ENCODE measurements around the gene GARIN1A. TPM values are rescaled to one million over a fixed set of nuclear protein-coding genes. Genes with fewer than 3 reads are reported as not detected.
A peak's percentile ranks its signal among the peaks of the same experiment; 100 is the strongest.

GARIN1A gene
- total RNA-seq, 1 donor from 2014 or later = 5.9 TPM

GRCh38 chr7:128666200-128666599 is 5.9 kb upstream of the GARIN1A start:
- Histone ChIP-seq H3K4me1 (ENCODE audit: insufficient read depth, low read length) (no peaks in the 10 kb centered on the region), H3K9me3 (ENCODE audit: insufficient read depth, low read depth, low read length) (peaks cover 5% of the 10 kb centered on the region), H3K79me2 (ENCODE audit: insufficient read depth, low read length) (no peaks in the 10 kb centered on the region), H3K4me2 (ENCODE audit: low read length) (no peak overlapping the region), H3K27me3 (ENCODE audit: insufficient read depth, low read length) (no peaks in the 10 kb centered on the region), H3K36me3 (ENCODE audit: insufficient read depth, low read length) (no peaks in the 10 kb centered on the region), H2AFZ (ENCODE audit: low read depth, low read length) (no peak overlapping the region), H3K4me3 (ENCODE audit: insufficient read depth, low read depth, low read length) (no peak overlapping the region), H3K9ac (ENCODE audit: low read length) (no peak overlapping the region), H4K20me1 (ENCODE audit: insufficient read depth, low read length) (no peaks in the 10 kb centered on the region), H3K27ac (ENCODE audit: low read depth, low read length) (no peak overlapping the region)
- FAIRE-seq = no peak
- no peak for DNase-seq (ENCODE audit: low read depth)
- no peaks in the 10 kb centered on the region for H3K27me3 Mint-ChIP-seq (ENCODE audit: low read depth, unreplicated experiment)
- peaks cover 12% of the 10 kb centered on the region for H3K9me3 Mint-ChIP-seq (ENCODE audit: unreplicated experiment)
- peak; percentile 24 for TF ChIP-seq CTCF (IDR thresholded peaks at IDR 0.05; ENCODE audit: insufficient read depth, low read depth, low read length)
- TF ChIP-seq EZH2 (IDR thresholded peaks at IDR 0.05; ENCODE audit: insufficient read depth, low read length) = no peak
- peaks cover 23% of the 10 kb centered on the region for H3K36me3 Mint-ChIP-seq (ENCODE audit: low read depth, unreplicated experiment)
- H3K4me1 Mint-ChIP-seq (ENCODE audit: low read depth, unreplicated experiment) = no peaks in the 10 kb centered on the region
- no peak overlapping the region for H3K27ac Mint-ChIP-seq (ENCODE audit: unreplicated experiment)
- H3K4me3 Mint-ChIP-seq (ENCODE audit: unreplicated experiment) = no peak overlapping the region

- H2AFZ ChIP-seq (ENCODE audit: low read depth, low read length) = no peak overlapping the region
- TF ChIP-seq CTCF (IDR thresholded peaks at IDR 0.05; ENCODE audit: insufficient read depth, low read depth, low read length) (peak; percentile 28), EZH2 (IDR thresholded peaks at IDR 0.05; ENCODE audit: insufficient read depth, low read length) (no peak)
- peaks cover 7% of the 10 kb centered on the region for H4K20me1 ChIP-seq (ENCODE audit: insufficient read depth, low read length)
- H3K79me2 ChIP-seq (ENCODE audit: insufficient read depth, low read length) = no peaks in the 10 kb centered on the region
- no peak overlapping the region for H3K4me3 ChIP-seq (ENCODE audit: insufficient read depth, low read depth, low read length)
- FAIRE-seq (no peak), DNase-seq (ENCODE audit: low read depth) (peak; percentile 12)
- H3K4me1 Mint-ChIP-seq (ENCODE audit: low read depth, unreplicated experiment) = no peaks in the 10 kb centered on the region
- H3K9ac ChIP-seq (ENCODE audit: low read length) = no peak overlapping the region
- H3K27ac Mint-ChIP-seq (ENCODE audit: unreplicated experiment) = peak overlapping the region; percentile 63
- H3K4me1 ChIP-seq (ENCODE audit: insufficient read depth, low read length) = no peaks in the 10 kb centered on the region
- no peaks in the 10 kb centered on the region for H3K36me3 ChIP-seq (ENCODE audit: insufficient read depth, low read length)
- no peaks in the 10 kb centered on the region for H3K9me3 ChIP-seq (ENCODE audit: insufficient read depth, low read depth, low read length)
- no peak overlapping the region for H3K4me2 ChIP-seq (ENCODE audit: low read length)
- H3K27me3 ChIP-seq (ENCODE audit: insufficient read depth, low read length) = no peaks in the 10 kb centered on the region
- H3K27me3 Mint-ChIP-seq (ENCODE audit: low read depth, unreplicated experiment) = no peaks in the 10 kb centered on the region
- H3K9me3 Mint-ChIP-seq (ENCODE audit: unreplicated experiment) = no peaks in the 10 kb centered on the region
- peaks cover 12% of the 10 kb centered on the region for H3K36me3 Mint-ChIP-seq (ENCODE audit: low read depth, unreplicated experiment)
- no peak overlapping the region for H3K27ac ChIP-seq (ENCODE audit: low read depth, low read length)
- no peak overlapping the region for H3K4me3 Mint-ChIP-seq (ENCODE audit: unreplicated experiment)
These were observed 930 bp downstream of the GARIN1A start for GRCh38 chr7:128672927-128673517.

GRCh38 chr7:128673571-128673970 is 1.5 kb downstream of the GARIN1A start:
- Mint-ChIP-seq H3K4me3 (ENCODE audit: unreplicated experiment) (no peak overlapping the region), H3K36me3 (ENCODE audit: low read depth, unreplicated experiment) (peaks cover 12% of the 10 kb centered on the region), H3K9me3 (ENCODE audit: unreplicated experiment) (no peaks in the 10 kb centered on the region), H3K27ac (ENCODE audit: unreplicated experiment) (peak overlapping the region; percentile 63), H3K4me1 (ENCODE audit: low read depth, unreplicated experiment) (no peaks in the 10 kb centered on the region), H3K27me3 (ENCODE audit: low read depth, unreplicated experiment) (no peaks in the 10 kb centered on the region)
- no peak overlapping the region for H3K4me3 ChIP-seq (ENCODE audit: insufficient read depth, low read depth, low read length)
- no peaks in the 10 kb centered on the region for H3K9me3 ChIP-seq (ENCODE audit: insufficient read depth, low read depth, low read length)
- peaks cover 7% of the 10 kb centered on the region for H4K20me1 ChIP-seq (ENCODE audit: insufficient read depth, low read length)
- DNase-seq (ENCODE audit: low read depth) (no peak), FAIRE-seq (no peak)
- no peaks in the 10 kb centered on the region for H3K79me2 ChIP-seq (ENCODE audit: insufficient read depth, low read length)
- H3K36me3 ChIP-seq (ENCODE audit: insufficient read depth, low read length) = no peaks in the 10 kb centered on the region
- no peak overlapping the region for H2AFZ ChIP-seq (ENCODE audit: low read depth, low read length)
- H3K27ac ChIP-seq (ENCODE audit: low read depth, low read length) = no peak overlapping the region
- H3K27me3 ChIP-seq (ENCODE audit: insufficient read depth, low read length) = no peaks in the 10 kb centered on the region
- H3K4me2 ChIP-seq (ENCODE audit: low read length) = no peak overlapping the region
- TF ChIP-seq CTCF (IDR thresholded peaks at IDR 0.05; ENCODE audit: insufficient read depth, low read depth, low read length) (no peak), EZH2 (IDR thresholded peaks at IDR 0.05; ENCODE audit: insufficient read depth, low read length) (no peak)
- no peaks in the 10 kb centered on the region for H3K4me1 ChIP-seq (ENCODE audit: insufficient read depth, low read length)
- H3K9ac ChIP-seq (ENCODE audit: low read length) = no peak overlapping the region

All from astrocyte (in vitro differentiated cells and primary cell).